ENCODE data around the gene TMX2.

DNA sequence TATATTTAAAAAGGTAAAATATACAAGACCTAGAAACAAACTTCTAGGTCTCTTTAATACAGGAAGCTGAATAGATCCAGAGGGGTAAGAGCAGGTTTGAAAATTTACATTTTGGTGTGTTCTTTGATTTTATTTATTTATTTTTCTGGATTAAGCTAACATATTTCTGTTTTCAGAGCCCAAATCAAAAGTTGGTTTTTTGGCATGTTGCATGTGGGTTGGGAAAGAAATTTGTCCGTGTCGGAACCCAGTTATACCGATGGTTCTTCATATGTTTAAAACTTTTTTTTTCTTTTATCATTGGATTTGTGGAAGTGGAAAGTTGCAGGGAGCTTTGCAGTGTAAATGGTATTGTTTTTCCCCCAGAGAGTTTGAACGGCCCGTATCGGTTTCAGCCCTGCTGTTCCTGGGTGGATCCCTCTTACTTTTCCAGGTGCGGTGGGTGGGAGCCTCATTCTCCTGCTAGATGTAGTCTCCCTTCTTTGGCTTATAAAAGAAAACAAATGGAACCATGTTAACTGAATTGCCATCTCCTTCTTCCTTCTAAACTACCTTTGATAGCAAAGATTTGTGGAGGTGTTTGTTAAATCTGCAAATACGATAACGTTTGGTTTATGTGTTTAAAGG, 50.0 kb downstream of the TMX2 start:
- TF ChIP-seq REST (IDR thresholded peaks at IDR 0.05; ENCODE audit: borderline replicate concordance): no peak
- no peak for TF ChIP-seq REST (CRISPR knock-in tag; IDR thresholded peaks at IDR 0.05; ENCODE audit: low read depth)
- TF ChIP-seq SAFB (IDR thresholded peaks at IDR 0.05; ENCODE audit: borderline replicate concordance, low read depth, low read length): no peak
- TF ChIP-seq YY1 (IDR thresholded peaks at IDR 0.05; ENCODE audit: borderline replicate concordance in 1 of 3, control insufficient read depth in 1 of 3, extremely low read depth in 1 of 3, insufficient read depth in 3 of 3, insufficient read length in 1 of 3, insufficient replicate concordance in 2 of 3, low read depth in 1 of 3, low read length in 2 of 3): no peak
- no peak for TF ChIP-seq RBM25 (IDR thresholded peaks at IDR 0.05; ENCODE audit: low read depth, low read length, severe bottlenecking)
- TF ChIP-seq CTCF (IDR thresholded peaks at IDR 0.05 in 2 of 3, conservative IDR thresholded peaks at IDR 0.05 in 1 of 3; ENCODE audit: insufficient read depth in 2 of 3, low read depth in 1 of 3, low read length in 3 of 3): no peak
- TF ChIP-seq MAFK (IDR thresholded peaks at IDR 0.05; ENCODE audit: low read length): no peak
- TF ChIP-seq TAF1 (IDR thresholded peaks at IDR 0.05; ENCODE audit: control insufficient read depth, extremely low read depth, insufficient read depth, low read length, severe bottlenecking): no peak
- TF ChIP-seq, protein P1, sequence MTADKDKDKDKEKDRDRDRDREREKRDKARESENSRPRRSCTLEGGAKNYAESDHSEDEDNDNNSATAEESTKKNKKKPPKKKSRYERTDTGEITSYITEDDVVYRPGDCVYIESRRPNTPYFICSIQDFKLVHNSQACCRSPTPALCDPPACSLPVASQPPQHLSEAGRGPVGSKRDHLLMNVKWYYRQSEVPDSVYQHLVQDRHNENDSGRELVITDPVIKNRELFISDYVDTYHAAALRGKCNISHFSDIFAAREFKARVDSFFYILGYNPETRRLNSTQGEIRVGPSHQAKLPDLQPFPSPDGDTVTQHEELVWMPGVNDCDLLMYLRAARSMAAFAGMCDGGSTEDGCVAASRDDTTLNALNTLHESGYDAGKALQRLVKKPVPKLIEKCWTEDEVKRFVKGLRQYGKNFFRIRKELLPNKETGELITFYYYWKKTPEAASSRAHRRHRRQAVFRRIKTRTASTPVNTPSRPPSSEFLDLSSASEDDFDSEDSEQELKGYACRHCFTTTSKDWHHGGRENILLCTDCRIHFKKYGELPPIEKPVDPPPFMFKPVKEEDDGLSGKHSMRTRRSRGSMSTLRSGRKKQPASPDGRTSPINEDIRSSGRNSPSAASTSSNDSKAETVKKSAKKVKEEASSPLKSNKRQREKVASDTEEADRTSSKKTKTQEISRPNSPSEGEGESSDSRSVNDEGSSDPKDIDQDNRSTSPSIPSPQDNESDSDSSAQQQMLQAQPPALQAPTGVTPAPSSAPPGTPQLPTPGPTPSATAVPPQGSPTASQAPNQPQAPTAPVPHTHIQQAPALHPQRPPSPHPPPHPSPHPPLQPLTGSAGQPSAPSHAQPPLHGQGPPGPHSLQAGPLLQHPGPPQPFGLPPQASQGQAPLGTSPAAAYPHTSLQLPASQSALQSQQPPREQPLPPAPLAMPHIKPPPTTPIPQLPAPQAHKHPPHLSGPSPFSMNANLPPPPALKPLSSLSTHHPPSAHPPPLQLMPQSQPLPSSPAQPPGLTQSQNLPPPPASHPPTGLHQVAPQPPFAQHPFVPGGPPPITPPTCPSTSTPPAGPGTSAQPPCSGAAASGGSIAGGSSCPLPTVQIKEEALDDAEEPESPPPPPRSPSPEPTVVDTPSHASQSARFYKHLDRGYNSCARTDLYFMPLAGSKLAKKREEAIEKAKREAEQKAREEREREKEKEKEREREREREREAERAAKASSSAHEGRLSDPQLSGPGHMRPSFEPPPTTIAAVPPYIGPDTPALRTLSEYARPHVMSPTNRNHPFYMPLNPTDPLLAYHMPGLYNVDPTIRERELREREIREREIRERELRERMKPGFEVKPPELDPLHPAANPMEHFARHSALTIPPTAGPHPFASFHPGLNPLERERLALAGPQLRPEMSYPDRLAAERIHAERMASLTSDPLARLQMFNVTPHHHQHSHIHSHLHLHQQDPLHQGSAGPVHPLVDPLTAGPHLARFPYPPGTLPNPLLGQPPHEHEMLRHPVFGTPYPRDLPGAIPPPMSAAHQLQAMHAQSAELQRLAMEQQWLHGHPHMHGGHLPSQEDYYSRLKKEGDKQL (CRISPR knock-in tag; IDR thresholded peaks at IDR 0.05; ENCODE audit: borderline replicate concordance): no peak
- TF ChIP-seq CBX1 (IDR thresholded peaks at IDR 0.05; ENCODE audit: low read depth): no peak
- TF ChIP-seq ZNF354B (CRISPR knock-in tag; IDR thresholded peaks at IDR 0.05): no peak
- no peak for TF ChIP-seq EZH2 (IDR thresholded peaks at IDR 0.05; ENCODE audit: borderline replicate concordance, low read depth, low read length)
